Neural crest cell (in vitro differentiated cells): Measurements from ENCODE around the gene FIGLA. TPM values are rescaled to one million over a fixed set of nuclear protein-coding genes. Genes with fewer than 3 reads are reported as not detected.

Experiments used
- DNase-seq: peaks from one replicate; pipeline ENCODE4 v3.0.0; 2021; ENCODE audit warnings: low read depth, mixed read lengths, low spot score
- H3K27ac Mint-ChIP-seq: one replicate; pipeline ENCODE4 v1.8.0; 2021; ENCODE audit warnings: mild to moderate bottlenecking, mixed read lengths; ENCODE audit not compliant: unreplicated experiment
- H3K27me3 Mint-ChIP-seq: 2 replicates; pipeline ENCODE4 v1.8.0; 2021; ENCODE audit warnings: low read depth, mild to moderate bottlenecking, mixed read lengths
- H3K36me3 Mint-ChIP-seq: 2 replicates; pipeline ENCODE4 v1.8.0; 2021; ENCODE audit warnings: low read depth, mild to moderate bottlenecking, mixed read lengths
- H3K4me1 Mint-ChIP-seq: 2 replicates; pipeline ENCODE4 v1.8.0; 2021; ENCODE audit warnings: mixed read lengths
- H3K4me3 Mint-ChIP-seq: one replicate; pipeline ENCODE4 v1.8.0; 2021; ENCODE audit warnings: mild to moderate bottlenecking, mixed read lengths
- H3K9me3 Mint-ChIP-seq: 2 replicates; pipeline ENCODE4 v1.8.0; 2021; ENCODE audit warnings: mixed read lengths
- CTCF ChIP-seq: fragments of 200-600 bp; sonication (generic); conservative IDR thresholded peaks from 2 replicates; pipeline ENCODE4 v1.5.0; 2021; ENCODE audit warnings: antibody characterized with exemption, mild to moderate bottlenecking
- total RNA-seq: library from RNA; stranded (reverse); gene quantifications from 2 replicates; pipeline ENCODE4 v1.2.1, GENCODE V29; 2021

FIGLA gene
- total RNA-seq, 1 donor from 2014 or later = not detected

GRCh38 chr2:70733646-70734180 lies 56.7 kb downstream of the FIGLA start:
- H3K4me1 Mint-ChIP-seq = peaks cover 44% of the 10 kb centered on the region
- no peak for DNase-seq
- H3K27me3 Mint-ChIP-seq = peaks cover 60% of the 10 kb centered on the region
- H3K9me3 Mint-ChIP-seq = no peaks in the 10 kb centered on the region
- peaks cover 2% of the 10 kb centered on the region for H3K36me3 Mint-ChIP-seq
- H3K27ac Mint-ChIP-seq = peak overlapping the region; percentile 87
- peak overlapping the region; percentile 47 for H3K4me3 Mint-ChIP-seq
- TF ChIP-seq CTCF = no peak

- no peak for TF ChIP-seq CTCF
- peaks cover 56% of the 10 kb centered on the region for H3K27me3 Mint-ChIP-seq
- peak overlapping the region; percentile 43 for H3K27ac Mint-ChIP-seq
- H3K4me3 Mint-ChIP-seq = peak overlapping the region; percentile 12
- no peaks in the 10 kb centered on the region for H3K9me3 Mint-ChIP-seq
- H3K36me3 Mint-ChIP-seq = peaks cover 2% of the 10 kb centered on the region
- no peak for DNase-seq
- peaks cover 44% of the 10 kb centered on the region for H3K4me1 Mint-ChIP-seq
These were observed 57.4 kb downstream of the FIGLA start for GRCh38 chr2:70732766-70733645.

- no peak for DNase-seq
- Mint-ChIP-seq H3K36me3 (no peaks in the 10 kb centered on the region), H3K4me3 (no peak overlapping the region), H3K4me1 (peaks cover 58% of the 10 kb centered on the region), H3K9me3 (peaks cover 4% of the 10 kb centered on the region), H3K27me3 (peaks cover 57% of the 10 kb centered on the region), H3K27ac (no peak overlapping the region)
- TF ChIP-seq CTCF = no peak
These were observed 59.7 kb downstream of the FIGLA start for GRCh38 chr2:70730730-70731129.

GRCh38 chr2:70729647-70730046 lies 60.8 kb downstream of the FIGLA start:
- peaks cover 4% of the 10 kb centered on the region for H3K9me3 Mint-ChIP-seq
- peaks cover 53% of the 10 kb centered on the region for H3K4me1 Mint-ChIP-seq
- H3K27ac Mint-ChIP-seq = no peak overlapping the region
- no peaks in the 10 kb centered on the region for H3K36me3 Mint-ChIP-seq
- H3K27me3 Mint-ChIP-seq = peaks cover 51% of the 10 kb centered on the region
- no peak overlapping the region for H3K4me3 Mint-ChIP-seq
- no peak for DNase-seq
- TF ChIP-seq CTCF = no peak

GRCh38 chr2:70728128-70728527 lies 62.3 kb downstream of the FIGLA start:
- no peak for DNase-seq
- TF ChIP-seq CTCF = no peak
- Mint-ChIP-seq H3K4me3 (no peak overlapping the region), H3K4me1 (peaks cover 38% of the 10 kb centered on the region), H3K27ac (no peak overlapping the region), H3K27me3 (peaks cover 42% of the 10 kb centered on the region), H3K36me3 (no peaks in the 10 kb centered on the region), H3K9me3 (peaks cover 4% of the 10 kb centered on the region)

Other genes with a start within 250 kb of the FIGLA start
- 1.1 and 1.4 TPM in 2 replicates for gene TGFA, start 236.8 kb downstream of the FIGLA start, total RNA-seq
- gene ADD2, start 22.4 kb downstream of the FIGLA start, total RNA-seq = 31.6 and 31.8 TPM in 2 replicates
- gene CLEC4F, start 30.0 kb upstream of the FIGLA start, total RNA-seq = not detected in 2 replicates
- gene CD207, start 45.2 kb upstream of the FIGLA start, total RNA-seq = not detected in 2 replicates
- 6.3 and 8.6 TPM in 2 replicates for gene VAX2, start 109.9 kb upstream of the FIGLA start, total RNA-seq
- gene ATP6V1B1, start 145.3 kb upstream of the FIGLA start, total RNA-seq = 4.3 and 4.6 TPM in 2 replicates
- gene ANKRD53, start 188.0 kb upstream of the FIGLA start, total RNA-seq = 1.2 and 1.7 TPM in 2 replicates
- 57.2 and 58.4 TPM in 2 replicates for gene TEX261, start 204.2 kb upstream of the FIGLA start, total RNA-seq